HG02970 (cell line): ENCODE results near the gene AVL9.
"Not testable (repeated sequence)": the region's sequence is repeated elsewhere in the genome, so short reads cannot be mapped to it uniquely, and the experiment has no call there.

ENCODE experiments used
- ATAC-seq: cut with Tn5 transposase; IDR thresholded peaks from one replicate; pipeline ENCODE4 v1.9.1; 2021; ENCODE audit warnings: mild to moderate bottlenecking, moderate library complexity, moderate number of reproducible peaks; ENCODE audit not compliant: unreplicated experiment, low FRiP score

The AVL9 gene

GRCh38 chr7:32634798-32635393 lies 139.6 kb downstream of the AVL9 start:
- ATAC-seq, result not testable (repeated sequence)

GRCh38 chr7:32636725-32637462 lies 141.6 kb downstream of the AVL9 start:
- ATAC-seq, result not testable (repeated sequence)

DNA sequence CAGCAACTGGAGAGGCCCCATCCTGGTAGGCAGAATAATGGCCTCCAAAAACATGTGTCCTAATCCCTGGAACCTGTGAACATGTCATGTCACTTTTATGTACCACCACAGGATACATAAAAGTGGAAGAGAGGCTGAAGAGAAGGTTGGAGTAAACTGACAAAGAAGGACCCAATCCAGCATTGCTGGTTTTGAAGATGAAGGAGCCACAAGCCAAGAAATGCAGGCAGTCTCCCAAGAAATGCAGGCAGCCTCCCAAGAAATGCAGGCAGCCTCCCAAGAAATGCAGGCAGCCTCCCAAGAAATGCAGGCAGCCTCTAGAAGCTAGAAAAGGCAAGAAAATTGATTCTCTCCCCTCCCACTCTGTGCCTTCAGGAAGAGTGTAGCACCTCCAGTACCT lies 142.3 kb downstream of the AVL9 start:
- ATAC-seq, result not testable (repeated sequence)
